ENCODE results near the gene PODXL. TPM values are rescaled to one million over a fixed set of nuclear protein-coding genes. Genes with fewer than 3 reads are reported as not detected.
A peak's percentile ranks its signal among the peaks of the same experiment; 100 is the strongest.

The PODXL gene
- total RNA-seq, 1 experiment from 2014 or later: 727 TPM

DNA sequence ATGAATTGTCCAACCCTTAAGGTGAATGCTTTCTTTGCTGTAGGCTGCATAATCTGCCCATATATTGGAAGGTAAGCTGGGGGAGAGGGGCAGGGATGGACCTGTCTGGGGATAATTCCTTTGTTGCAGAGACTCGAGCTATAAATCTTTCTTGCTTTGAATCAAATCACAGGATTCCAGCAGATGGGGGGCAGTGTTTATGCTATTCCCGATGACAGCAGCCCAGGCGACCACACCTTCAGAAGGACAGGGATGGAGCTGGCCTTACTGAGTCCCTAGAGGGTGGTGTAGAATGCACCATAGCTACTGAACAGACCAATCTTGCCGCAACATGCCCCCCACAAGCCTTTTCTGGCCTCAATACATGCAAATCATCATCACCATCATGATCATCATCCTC lies 2.5 kb downstream of the PODXL start:
- H4K91ac ChIP-seq (ENCODE audit: insufficient read length, low read depth, low read length): no peak overlapping the region
- H2BK120ac ChIP-seq (ENCODE audit: low read depth, low read length, poor library complexity, severe bottlenecking): no peak overlapping the region
- no peak overlapping the region for H3K27ac ChIP-seq (ENCODE audit: insufficient read length, low read depth, low read length)
- no peaks in the 10 kb centered on the region for H3K9me3 ChIP-seq (ENCODE audit: control insufficient read depth, low read depth, low read length)
- no peaks in the 10 kb centered on the region for H3K79me1 ChIP-seq (ENCODE audit: insufficient read depth, low read depth, low read length, poor library complexity, severe bottlenecking)
- H3T11ph ChIP-seq (ENCODE audit: low read length): no peak overlapping the region
- peak overlapping the region; percentile 82 for H3K4me2 ChIP-seq (ENCODE audit: insufficient read depth, insufficient read length, low read length)
- Mint-ChIP-seq H3K27me3 (ENCODE audit: low read depth) (no peaks in the 10 kb centered on the region), H3K9me3 (peaks cover 3 to 6% of the 10 kb centered on the region in 2 experiments; a peak in 4 of 5 replicates), H3K4me3 (peak overlapping the region; percentile 94 to 98), H3K4me1 (peaks cover 71 to 73% of the 10 kb centered on the region in 2 experiments), H3K36me3 (ENCODE audit: insufficient read depth in 1 of 3, low read depth in 3 of 3) (peaks cover 61 to 69% (median 69%) of the 10 kb centered on the region in 3 experiments), H3K27ac (peak overlapping the region in 2 of 3 experiments; percentile 44 to 97; a peak in 2 of 7 replicates)
- H2AK5ac ChIP-seq (ENCODE audit: insufficient read length, low read length): no peak overlapping the region
- no peak overlapping the region for H4K5ac ChIP-seq (ENCODE audit: insufficient read length, low read depth, low read length)
- H2BK12ac ChIP-seq (ENCODE audit: insufficient read length, low read depth, low read length): no peak overlapping the region
- no peak overlapping the region for H3K56ac ChIP-seq (ENCODE audit: insufficient read length, low read depth, low read length)
- H2BK5ac ChIP-seq (ENCODE audit: insufficient read length, low read length): no peak overlapping the region
- H3K4ac ChIP-seq (ENCODE audit: low read depth, low read length): no peak overlapping the region
- H3K23ac ChIP-seq (ENCODE audit: insufficient read length, low read depth, low read length): no peak overlapping the region
- peaks cover 72% of the 10 kb centered on the region for H3K79me2 ChIP-seq (ENCODE audit: insufficient read depth, low read length)
- H3K14ac ChIP-seq (ENCODE audit: insufficient read depth, low read length): no peak overlapping the region
- TF ChIP-seq, protein P1, sequence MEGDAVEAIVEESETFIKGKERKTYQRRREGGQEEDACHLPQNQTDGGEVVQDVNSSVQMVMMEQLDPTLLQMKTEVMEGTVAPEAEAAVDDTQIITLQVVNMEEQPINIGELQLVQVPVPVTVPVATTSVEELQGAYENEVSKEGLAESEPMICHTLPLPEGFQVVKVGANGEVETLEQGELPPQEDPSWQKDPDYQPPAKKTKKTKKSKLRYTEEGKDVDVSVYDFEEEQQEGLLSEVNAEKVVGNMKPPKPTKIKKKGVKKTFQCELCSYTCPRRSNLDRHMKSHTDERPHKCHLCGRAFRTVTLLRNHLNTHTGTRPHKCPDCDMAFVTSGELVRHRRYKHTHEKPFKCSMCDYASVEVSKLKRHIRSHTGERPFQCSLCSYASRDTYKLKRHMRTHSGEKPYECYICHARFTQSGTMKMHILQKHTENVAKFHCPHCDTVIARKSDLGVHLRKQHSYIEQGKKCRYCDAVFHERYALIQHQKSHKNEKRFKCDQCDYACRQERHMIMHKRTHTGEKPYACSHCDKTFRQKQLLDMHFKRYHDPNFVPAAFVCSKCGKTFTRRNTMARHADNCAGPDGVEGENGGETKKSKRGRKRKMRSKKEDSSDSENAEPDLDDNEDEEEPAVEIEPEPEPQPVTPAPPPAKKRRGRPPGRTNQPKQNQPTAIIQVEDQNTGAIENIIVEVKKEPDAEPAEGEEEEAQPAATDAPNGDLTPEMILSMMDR (conservative IDR thresholded peaks at IDR 0.05): no peak
- H2BK15ac ChIP-seq (ENCODE audit: low read depth, low read length): no peak overlapping the region
- peaks cover 27% of the 10 kb centered on the region for H3K4me1 ChIP-seq (ENCODE audit: insufficient read depth, low read length)
- H3K9ac ChIP-seq (ENCODE audit: extremely low read depth, insufficient read length, low read length): peak overlapping the region; percentile 22
- H3K27me3 ChIP-seq (ENCODE audit: insufficient read depth, low read length): no peaks in the 10 kb centered on the region
- DNase-seq: no peak
- no peak overlapping the region for H3K18ac ChIP-seq (ENCODE audit: insufficient read length, low read depth, low read length)
- no CpG with 5 or more reads among the region's 4 CpGs for WGBS (ENCODE audit: extremely low coverage, insufficient read length, low lambda C conversion rate)
- H4K20me1 ChIP-seq (ENCODE audit: control insufficient read depth, insufficient read depth, insufficient read length): peaks cover 5% of the 10 kb centered on the region
- H4K8ac ChIP-seq (replicated peaks; ENCODE audit: insufficient read length, low read depth, low read length): no peak overlapping the region
- no peak overlapping the region for H2BK20ac ChIP-seq (ENCODE audit: low read depth, low read length, poor library complexity, severe bottlenecking)
- H3K23me2 ChIP-seq (ENCODE audit: insufficient read length, low read depth, low read length, poor library complexity, severe bottlenecking): peaks cover 34% of the 10 kb centered on the region
- no peak overlapping the region for H2AFZ ChIP-seq (ENCODE audit: low read length)
